ENCODE measurements around the gene POLE. TPM values are rescaled to one million over a fixed set of nuclear protein-coding genes. Genes with fewer than 3 reads are reported as not detected.

The POLE gene
- polyA plus RNA-seq, 1 of the 3 experiments (the other 2 are of a cell fraction) = 20.1 TPM

- TF ChIP-seq TAF1 (IDR thresholded peaks at IDR 0.05; ENCODE audit: borderline replicate concordance, low read depth, low read length) (peak; percentile 54; the same call in 1 of the 2 replicates), EP300 (IDR thresholded peaks at IDR 0.05; ENCODE audit: borderline replicate concordance in 1 of 2, low read depth in 1 of 2, low read length in 1 of 2) (no peak), TCF12 (IDR thresholded peaks at IDR 0.05) (no peak), POLR2AphosphoS5 (IDR thresholded peaks at IDR 0.05; ENCODE audit: low read depth, low read length) (peak; percentile 48; the same call in 1 of the 2 replicates), NRF1 (IDR thresholded peaks at IDR 0.05; ENCODE audit: low read depth, low read length) (peak; percentile 50), MAX (IDR thresholded peaks at IDR 0.05; ENCODE audit: low read depth) (0 out of 2 replicates have a peak, but pooled peaks have one; percentile 29), GATA2 (CRISPR knock-in tag; IDR thresholded peaks at IDR 0.05) (no peak), RFX5 (IDR thresholded peaks at IDR 0.05; ENCODE audit: low read length) (peak; percentile 78; the same call in 1 of the 2 replicates)
- Histone ChIP-seq H3K9ac (no peak overlapping the region), H3K9me3 (no peaks in the 10 kb centered on the region), H3K9me2 (no peaks in the 10 kb centered on the region), H2AFZ (ENCODE audit: low read depth) (peak overlapping the region; percentile 19; the same call in 1 of the 2 replicates), H3K4me1 (ENCODE audit: control insufficient read depth in 1 of 2, insufficient read depth in 2 of 2, low read depth in 1 of 2, low read length in 1 of 2) (peaks cover 0 to 7% of the 10 kb centered on the region in 2 experiments; a peak in 1 of 4 replicates), H3K27me3 (ENCODE audit: insufficient read depth) (no peaks in the 10 kb centered on the region), H4K20me1 (ENCODE audit: insufficient read depth) (no peaks in the 10 kb centered on the region), H3K79me2 (ENCODE audit: insufficient read depth) (no peaks in the 10 kb centered on the region), H3K4me3 (ENCODE audit: low read depth in 2 of 2, low read length in 1 of 2) (peak overlapping the region; percentile 42 to 53), H3K27ac (ENCODE audit: low read depth in 2 of 2, low read length in 1 of 2) (no peak overlapping the region), H3K4me2 (peak overlapping the region; percentile 72; the same call in 1 of the 2 replicates), H3F3A (replicated peaks; ENCODE audit: insufficient read depth) (peaks cover 21% of the 10 kb centered on the region), H3K36me3 (replicated peaks in 1 of 2; ENCODE audit: control insufficient read depth in 1 of 2, insufficient read depth in 2 of 2, low read length in 1 of 2) (no peaks in the 10 kb centered on the region)
- ChIA-PET POLR2A (no interaction called here), CTCF (interaction anchor here (0.8 to 2.1 kb wide), 4 partner anchors 21 to 180 kb away, joined by 3 to 13 read pairs (median 10); no protein-coding TSS in a partner anchor)
- whole genome bisulfite sequencing (ENCODE audit: low lambda C conversion rate) = 1% methylated on average over 11 of the region's 11 CpGs
- DNase-seq = peak; percentile 93
Observed at GRCh38 chr12:132593938-132594358, 93.2 kb downstream of the POLE start.

GRCh38 chr12:132593521-132593920 is 93.6 kb downstream of the POLE start:
- CTCF ChIA-PET = interaction anchor here (1.9 to 2.1 kb wide), 2 partner anchors 32 to 179 kb away, joined by 11 to 13 read pairs; no protein-coding TSS in a partner anchor
- peaks cover 17% of the 10 kb centered on the region for H3F3A ChIP-seq (replicated peaks; ENCODE audit: insufficient read depth)
- POLR2A ChIA-PET = no interaction called here
- H3K4me3 ChIP-seq (ENCODE audit: low read depth in 2 of 2, low read length in 1 of 2) = peak overlapping the region; percentile 42 to 53
- peak overlapping the region in 1 of 2 experiments; percentile 18; a peak in 1 of 4 replicates for H3K27ac ChIP-seq (ENCODE audit: low read depth in 2 of 2, low read length in 1 of 2)
- no peak overlapping the region for H2AFZ ChIP-seq (ENCODE audit: low read depth)
- H3K9ac ChIP-seq = no peak overlapping the region
- H3K4me2 ChIP-seq = peak overlapping the region; percentile 72; the same call in 1 of the 2 replicates
- peak; percentile 12 for TF ChIP-seq CHD2 (IDR thresholded peaks at IDR 0.05; ENCODE audit: low read length, partially characterized antibody)
- no peak for TF ChIP-seq FOXJ3 (CRISPR knock-in tag; IDR thresholded peaks at IDR 0.05)
- H3K27me3 ChIP-seq (ENCODE audit: insufficient read depth) = no peaks in the 10 kb centered on the region
- H3K9me3 ChIP-seq = no peaks in the 10 kb centered on the region
- peak; percentile 75 for DNase-seq
- no peaks in the 10 kb centered on the region for H4K20me1 ChIP-seq (ENCODE audit: insufficient read depth)
- no peaks in the 10 kb centered on the region for H3K9me2 ChIP-seq
- peaks cover 0 to 7% of the 10 kb centered on the region in 2 experiments; a peak in 1 of 4 replicates for H3K4me1 ChIP-seq (ENCODE audit: control insufficient read depth in 1 of 2, insufficient read depth in 2 of 2, low read depth in 1 of 2, low read length in 1 of 2)
- H3K36me3 ChIP-seq (replicated peaks in 1 of 2; ENCODE audit: control insufficient read depth in 1 of 2, insufficient read depth in 2 of 2, low read length in 1 of 2) = no peaks in the 10 kb centered on the region
- H3K79me2 ChIP-seq (ENCODE audit: insufficient read depth) = no peaks in the 10 kb centered on the region
- WGBS (ENCODE audit: low lambda C conversion rate) = 28% methylated on average over 16 of the region's 18 CpGs

- ChIA-PET CTCF (interaction anchor here (1.9 kb wide), 1 partner anchor 32 kb away, joined by 13 read pairs; no protein-coding TSS in a partner anchor), POLR2A (no interaction called here)
- no peak for DNase-seq
- H3K9ac ChIP-seq = no peak overlapping the region
- no peak overlapping the region for H3K4me2 ChIP-seq
- no peak overlapping the region for H2AFZ ChIP-seq (ENCODE audit: low read depth)
- no peaks in the 10 kb centered on the region for H3K27me3 ChIP-seq (ENCODE audit: insufficient read depth)
- H3K9me3 ChIP-seq = no peaks in the 10 kb centered on the region
- no peak overlapping the region for H3K27ac ChIP-seq (ENCODE audit: low read depth in 2 of 2, low read length in 1 of 2)
- no peaks in the 10 kb centered on the region for H4K20me1 ChIP-seq (ENCODE audit: insufficient read depth)
- H3K36me3 ChIP-seq (replicated peaks in 1 of 2; ENCODE audit: control insufficient read depth in 1 of 2, insufficient read depth in 2 of 2, low read length in 1 of 2) = no peaks in the 10 kb centered on the region
- no peak overlapping the region for H3K4me3 ChIP-seq (ENCODE audit: low read depth in 2 of 2, low read length in 1 of 2)
- peaks cover 17% of the 10 kb centered on the region for H3F3A ChIP-seq (replicated peaks; ENCODE audit: insufficient read depth)
- no peak for TF ChIP-seq JUND (IDR thresholded peaks at IDR 0.05)
- no peak for TF ChIP-seq POLR2AphosphoS5 (IDR thresholded peaks at IDR 0.05; ENCODE audit: low read depth, low read length)
- TF ChIP-seq RXRA (IDR thresholded peaks at IDR 0.05; ENCODE audit: borderline replicate concordance, low read depth) = no peak
- no peak for TF ChIP-seq USF2 (IDR thresholded peaks at IDR 0.05; ENCODE audit: borderline replicate concordance, low read depth, low read length)
- no peak for TF ChIP-seq SMC3 (IDR thresholded peaks at IDR 0.05; ENCODE audit: low read depth, low read length)
- no peak for TF ChIP-seq TAF1 (IDR thresholded peaks at IDR 0.05; ENCODE audit: borderline replicate concordance, low read depth, low read length)
- no peak for TF ChIP-seq GATA2 (CRISPR knock-in tag; IDR thresholded peaks at IDR 0.05)
- no peak for TF ChIP-seq TCF12 (IDR thresholded peaks at IDR 0.05)
- TF ChIP-seq MAX (IDR thresholded peaks at IDR 0.05; ENCODE audit: low read depth) = no peak
- TF ChIP-seq NRF1 (IDR thresholded peaks at IDR 0.05; ENCODE audit: low read depth, low read length) = no peak
- TF ChIP-seq FOXM1 (IDR thresholded peaks at IDR 0.05; ENCODE audit: low read depth) = no peak
- TF ChIP-seq FOSL2 (IDR thresholded peaks at IDR 0.05; ENCODE audit: borderline replicate concordance, low read depth) = no peak
- peaks cover 0 to 7% of the 10 kb centered on the region in 2 experiments; a peak in 1 of 4 replicates for H3K4me1 ChIP-seq (ENCODE audit: control insufficient read depth in 1 of 2, insufficient read depth in 2 of 2, low read depth in 1 of 2, low read length in 1 of 2)
- H3K9me2 ChIP-seq = no peaks in the 10 kb centered on the region
- no peaks in the 10 kb centered on the region for H3K79me2 ChIP-seq (ENCODE audit: insufficient read depth)
- WGBS (ENCODE audit: low lambda C conversion rate) = 64% methylated on average over 21 of the region's 21 CpGs
Observed at GRCh38 chr12:132593071-132593470, 94.1 kb downstream of the POLE start.

Measured in SK-N-SH (cell line).